CD8-positive, alpha-beta memory T cell (primary cell): ENCODE data around the gene GABRR2. TPM values are rescaled to one million over a fixed set of nuclear protein-coding genes. Genes with fewer than 3 reads are reported as not detected.

Experiments used
- CTCF ChIA-PET: fragments of 350-600 bp; sonication (Branson Sonifier 250); formaldehyde crosslinking; loops from one replicate; lab custom pipeline; 2021; ENCODE audit warnings: antibody characterized with exemption; lab: Charles Lee
- POLR2A ChIA-PET: fragments of 350-600 bp; sonication (Branson Sonifier 250); formaldehyde crosslinking; loops from one replicate; lab custom pipeline; 2021; ENCODE audit warnings: antibody characterized with exemption; lab: Charles Lee
- DNase-seq, 5 donors: peaks; one replicate each; pipeline versions ENCODE4 v3.0.0 to v3.0.0-alpha.2; 2020 to 2022; ENCODE audit warnings: mixed read lengths in 1 of 5
- H3K27ac ChIP-seq: one replicate; pipeline ENCODE4 v1.7.0; 2013; ENCODE audit warnings: low read depth, mild to moderate bottlenecking, low read length, moderate library complexity
- H3K27me3 ChIP-seq: 2 replicates; pipeline ENCODE4 v1.7.0; 2013; ENCODE audit warnings: low read length, mild to moderate bottlenecking; ENCODE audit not compliant: insufficient read depth, poor library complexity, severe bottlenecking
- H3K36me3 ChIP-seq: 2 replicates; pipeline ENCODE4 v1.7.0; 2013; ENCODE audit warnings: mild to moderate bottlenecking, low read length, moderate library complexity; ENCODE audit not compliant: insufficient read depth
- H3K4me1 ChIP-seq: 2 replicates; pipeline ENCODE4 v1.7.0; 2013; ENCODE audit warnings: mild to moderate bottlenecking, low read length, moderate library complexity; ENCODE audit not compliant: insufficient read depth
- H3K4me3 ChIP-seq: 2 replicates; pipeline ENCODE4 v1.7.0; 2013; ENCODE audit warnings: mild to moderate bottlenecking, low read length
- H3K9me3 ChIP-seq: 2 replicates; pipeline ENCODE4 v1.7.0; 2013; ENCODE audit warnings: mild to moderate bottlenecking, low read length
- H3K27ac Mint-ChIP-seq, 8 donors: one replicate each; pipeline ENCODE4 v1.8.0; 2020 to 2021; ENCODE audit warnings: mixed read lengths in 8 of 8, mild to moderate bottlenecking in 6 of 8, inconsistent platforms in 3 of 8, moderate library complexity in 3 of 8
- H3K27me3 Mint-ChIP-seq, 2 donors: one replicate each; pipeline ENCODE4 v1.8.0; 2020 to 2021; ENCODE audit warnings: mixed read lengths in 2 of 2, mild to moderate bottlenecking in 1 of 2, moderate library complexity in 1 of 2
- H3K36me3 Mint-ChIP-seq, 3 donors: one replicate each; pipeline ENCODE4 v1.8.0; 2020 to 2021; ENCODE audit warnings: mixed read lengths in 3 of 3, inconsistent platforms in 1 of 3, mild to moderate bottlenecking in 1 of 3
- H3K4me1 Mint-ChIP-seq, 3 donors: one replicate each; pipeline ENCODE4 v1.8.0; 2020 to 2021; ENCODE audit warnings: mixed read lengths in 3 of 3, inconsistent platforms in 1 of 3, mild to moderate bottlenecking in 1 of 3
- H3K4me3 Mint-ChIP-seq, 7 donors: one replicate each; pipeline ENCODE4 v1.8.0; 2020 to 2021; ENCODE audit warnings: mixed read lengths in 7 of 7, mild to moderate bottlenecking in 6 of 7, moderate library complexity in 4 of 7, inconsistent platforms in 2 of 7
- H3K9me3 Mint-ChIP-seq, 5 donors: one replicate each; pipeline ENCODE4 v1.8.0; 2020 to 2022; ENCODE audit warnings: mixed read lengths in 5 of 5, mild to moderate bottlenecking in 3 of 5, moderate library complexity in 2 of 5, inconsistent platforms in 1 of 5
- polyA plus RNA-seq: library from polyadenylated mRNA; unstranded; fragments of 300-500 nt; fragmentation: Illumina TruSeq; gene quantifications from one replicate; pipeline ENCODE4 v1.2.3, GENCODE V29; 2021
- total RNA-seq, 2 experiments: library from RNA; stranded (reverse); gene quantifications; one replicate each; pipeline ENCODE4 v1.2.3, GENCODE V29; 2021

Gene GABRR2
- total and polyA plus RNA-seq, 3 experiments from 2014 or later = 0.16 to 0.24 (median 0.20) TPM

- Mint-ChIP-seq H3K36me3 (no peaks in the 10 kb centered on the region), H3K9me3 (peaks cover 0 to under 1% (median 0%) of the 10 kb centered on the region in 5 donors), H3K27ac (no peak overlapping the region), H3K4me3 (no peak overlapping the region), H3K4me1 (no peaks in the 10 kb centered on the region), H3K27me3 (peaks cover 4 to 11% of the 10 kb centered on the region in 2 donors)
- POLR2A ChIA-PET = no interaction called here
- Histone ChIP-seq H3K27me3 (no peaks in the 10 kb centered on the region), H3K27ac (no peak overlapping the region), H3K4me1 (no peaks in the 10 kb centered on the region), H3K4me3 (no peak overlapping the region), H3K36me3 (no peaks in the 10 kb centered on the region), H3K9me3 (no peaks in the 10 kb centered on the region)
- no peak for DNase-seq
- CTCF ChIA-PET = interaction anchor here (1.2 kb wide), 1 partner anchor 173 kb away, joined by 3 read pairs; no protein-coding TSS in a partner anchor
Measured at GRCh38 chr6:89251976-89252375, 63.1 kb downstream of the GABRR2 start.

- no peaks in the 10 kb centered on the region for H3K4me1 Mint-ChIP-seq
Measured at GRCh38 chr6:89251170-89251569, 63.9 kb downstream of the GABRR2 start.

GRCh38 chr6:89250239-89250638, 64.9 kb downstream of the GABRR2 start:
- POLR2A ChIA-PET = no interaction called here
- Mint-ChIP-seq H3K9me3 (peaks cover 0 to 6% (median 0%) of the 10 kb centered on the region in 5 donors), H3K36me3 (no peaks in the 10 kb centered on the region), H3K27me3 (peaks cover 9 to 20% of the 10 kb centered on the region in 2 donors), H3K27ac (no peak overlapping the region), H3K4me3 (no peak overlapping the region), H3K4me1 (no peaks in the 10 kb centered on the region)
- no peak overlapping the region for H3K27ac ChIP-seq
- no peaks in the 10 kb centered on the region for H3K36me3 ChIP-seq
- H3K27me3 ChIP-seq = no peaks in the 10 kb centered on the region
- no peak for DNase-seq
- no peaks in the 10 kb centered on the region for H3K9me3 ChIP-seq
- CTCF ChIA-PET = interaction anchor here (0.9 kb wide), 1 partner anchor 268 kb away, joined by 3 read pairs; no protein-coding TSS in a partner anchor
- no peaks in the 10 kb centered on the region for H3K4me1 ChIP-seq
- no peak overlapping the region for H3K4me3 ChIP-seq

More at GRCh38 chr6:89251170-89251569, 63.9 kb downstream of the GABRR2 start:
- no peak overlapping the region for H3K27ac Mint-ChIP-seq
- H3K9me3 ChIP-seq = no peaks in the 10 kb centered on the region
- ChIA-PET CTCF (no interaction called here), POLR2A (no interaction called here)
- H3K4me1 ChIP-seq = no peaks in the 10 kb centered on the region
- H3K27me3 ChIP-seq = no peaks in the 10 kb centered on the region
- no peak overlapping the region for H3K4me3 ChIP-seq
- H3K36me3 ChIP-seq = no peaks in the 10 kb centered on the region
- no peaks in the 10 kb centered on the region for H3K36me3 Mint-ChIP-seq
- H3K27me3 Mint-ChIP-seq = peaks cover 7 to 19% of the 10 kb centered on the region in 2 donors
- H3K27ac ChIP-seq = no peak overlapping the region
- no peak overlapping the region for H3K4me3 Mint-ChIP-seq
- DNase-seq = no peak
- peaks cover 0 to 6% (median 0%) of the 10 kb centered on the region in 5 donors for H3K9me3 Mint-ChIP-seq

GRCh38 chr6:89244241-89244985, 70.7 kb downstream of the GABRR2 start:
- ChIA-PET CTCF (interaction anchor here (1.2 to 1.8 kb wide), 2 partner anchors 259 to 262 kb away, joined by 3 to 12 read pairs; no protein-coding TSS in a partner anchor), POLR2A (no interaction called here)
- Histone ChIP-seq H3K27me3 (no peaks in the 10 kb centered on the region), H3K27ac (no peak overlapping the region), H3K4me3 (no peak overlapping the region), H3K9me3 (no peaks in the 10 kb centered on the region), H3K36me3 (no peaks in the 10 kb centered on the region), H3K4me1 (peaks cover 6% of the 10 kb centered on the region)
- Mint-ChIP-seq H3K4me1 (peaks cover 12 to 15% (median 14%) of the 10 kb centered on the region in 3 donors), H3K36me3 (no peaks in the 10 kb centered on the region), H3K9me3 (peaks cover 0 to 6% (median 0%) of the 10 kb centered on the region in 5 donors), H3K27ac (no peak overlapping the region), H3K4me3 (no peak overlapping the region), H3K27me3 (peaks cover 5 to 23% of the 10 kb centered on the region in 2 donors)
- no peak for DNase-seq

GRCh38 chr6:89243331-89243629, 71.8 kb downstream of the GABRR2 start:
- DNase-seq = no peak
- H3K4me1 Mint-ChIP-seq = peaks cover 16 to 22% (median 20%) of the 10 kb centered on the region in 3 donors
- peaks cover 0 to 6% (median 0%) of the 10 kb centered on the region in 5 donors for H3K9me3 Mint-ChIP-seq
- H3K27ac Mint-ChIP-seq = no peak overlapping the region
- CTCF ChIA-PET = interaction anchor here (0.8 to 1.8 kb wide), 3 partner anchors 258 to 270 kb away, joined by 3 to 12 read pairs (median 3); no protein-coding TSS in a partner anchor
- Histone ChIP-seq H3K27me3 (no peaks in the 10 kb centered on the region), H3K9me3 (no peaks in the 10 kb centered on the region), H3K4me1 (peaks cover 14% of the 10 kb centered on the region), H3K36me3 (no peaks in the 10 kb centered on the region), H3K27ac (no peak overlapping the region), H3K4me3 (no peak overlapping the region)
- no peak overlapping the region for H3K4me3 Mint-ChIP-seq
- no peaks in the 10 kb centered on the region for H3K36me3 Mint-ChIP-seq
- POLR2A ChIA-PET = no interaction called here
- H3K27me3 Mint-ChIP-seq = peaks cover 6 to 21% of the 10 kb centered on the region in 2 donors

- Histone ChIP-seq H3K9me3 (no peaks in the 10 kb centered on the region), H3K27me3 (no peaks in the 10 kb centered on the region), H3K4me1 (peaks cover 14% of the 10 kb centered on the region), H3K4me3 (no peak overlapping the region), H3K36me3 (no peaks in the 10 kb centered on the region), H3K27ac (no peak overlapping the region)
- Mint-ChIP-seq H3K27me3 (peaks cover 9 to 24% of the 10 kb centered on the region in 2 donors), H3K27ac (no peak overlapping the region), H3K9me3 (peaks cover 0 to 6% (median 0%) of the 10 kb centered on the region in 5 donors), H3K4me1 (peaks cover 16 to 22% (median 20%) of the 10 kb centered on the region in 3 donors), H3K36me3 (no peaks in the 10 kb centered on the region), H3K4me3 (no peak overlapping the region)
- peak in 1 of 5 donors; percentile 10 for DNase-seq
- POLR2A ChIA-PET = no interaction called here
- CTCF ChIA-PET = interaction anchor here (0.8 to 3.2 kb wide), 4 partner anchors 257 to 269 kb away, joined by 3 to 26 read pairs (median 8); no protein-coding TSS in a partner anchor
Measured at GRCh38 chr6:89242574-89243330, 72.3 kb downstream of the GABRR2 start.

- POLR2A ChIA-PET = interaction anchor here (0.6 to 0.7 kb wide), 2 partner anchors 71 to 1732 kb away, joined by 3 to 12 read pairs; no protein-coding TSS in a partner anchor
- H3K27me3 ChIP-seq = no peaks in the 10 kb centered on the region
- peaks cover 0 to 5% (median 0%) of the 10 kb centered on the region in 5 donors for H3K9me3 Mint-ChIP-seq
- peaks cover 9 to 31% of the 10 kb centered on the region in 2 donors for H3K27me3 Mint-ChIP-seq
- peak overlapping the region in 2 of 8 donors; percentile 6 to 39 for H3K27ac Mint-ChIP-seq
- H3K4me3 Mint-ChIP-seq = peak overlapping the region in 3 of 7 donors; percentile 4 to 31 (median 11)
- peaks cover 16 to 20% (median 20%) of the 10 kb centered on the region in 3 donors for H3K4me1 Mint-ChIP-seq
- H3K27ac ChIP-seq = no peak overlapping the region
- H3K36me3 Mint-ChIP-seq = peaks cover 0 to 10% (median 0%) of the 10 kb centered on the region in 3 donors
- CTCF ChIA-PET = interaction anchor here (0.8 to 1.7 kb wide), 4 partner anchors 9 to 256 kb away, joined by 3 to 6 read pairs (median 4); no protein-coding TSS in a partner anchor
- H3K9me3 ChIP-seq = no peaks in the 10 kb centered on the region
- peaks cover 14% of the 10 kb centered on the region for H3K4me1 ChIP-seq
- DNase-seq = peak in 4 of 5 donors; percentile 13 to 52 (median 36)
- H3K4me3 ChIP-seq = no peak overlapping the region
- H3K36me3 ChIP-seq = no peaks in the 10 kb centered on the region
Measured at GRCh38 chr6:89239338-89239737, 75.8 kb downstream of the GABRR2 start.
